Nephron (organoid): ENCODE measurements around the gene CCSAP.

ENCODE experiments used
- H3K27ac Mint-ChIP-seq, 3 experiments: 2 replicates each; pipeline ENCODE4 v1.8.0; 2020; ENCODE audit warnings: mixed read lengths in 3 of 3, mild to moderate bottlenecking in 2 of 3, moderate library complexity in 1 of 3
- H3K27me3 Mint-ChIP-seq: 2 replicates; pipeline ENCODE4 v1.8.0; 2021; ENCODE audit warnings: low read depth, mild to moderate bottlenecking, moderate library complexity, mixed read lengths
- H3K36me3 Mint-ChIP-seq: 2 replicates; pipeline ENCODE4 v1.8.0; 2020; ENCODE audit warnings: low read depth, mixed read lengths
- H3K4me1 Mint-ChIP-seq: 2 replicates; pipeline ENCODE4 v1.8.0; 2020; ENCODE audit warnings: mixed read lengths
- H3K4me3 Mint-ChIP-seq, 3 experiments: 2 replicates each; pipeline ENCODE4 v1.8.0; 2020; ENCODE audit warnings: mild to moderate bottlenecking in 3 of 3, mixed read lengths in 3 of 3, moderate library complexity in 2 of 3
- H3K9me3 Mint-ChIP-seq: 2 replicates; pipeline ENCODE4 v1.8.0; 2020; ENCODE audit warnings: mixed read lengths
- CTCF ChIP-seq, 3 experiments: fragments of 200-600 bp; sonication (generic); IDR thresholded peaks; one replicate each; pipeline ENCODE4 v1.5.0; 2021; ENCODE audit warnings: antibody characterized with exemption in 3 of 3; ENCODE audit not compliant: unreplicated experiment in 3 of 3

CCSAP gene

DNA sequence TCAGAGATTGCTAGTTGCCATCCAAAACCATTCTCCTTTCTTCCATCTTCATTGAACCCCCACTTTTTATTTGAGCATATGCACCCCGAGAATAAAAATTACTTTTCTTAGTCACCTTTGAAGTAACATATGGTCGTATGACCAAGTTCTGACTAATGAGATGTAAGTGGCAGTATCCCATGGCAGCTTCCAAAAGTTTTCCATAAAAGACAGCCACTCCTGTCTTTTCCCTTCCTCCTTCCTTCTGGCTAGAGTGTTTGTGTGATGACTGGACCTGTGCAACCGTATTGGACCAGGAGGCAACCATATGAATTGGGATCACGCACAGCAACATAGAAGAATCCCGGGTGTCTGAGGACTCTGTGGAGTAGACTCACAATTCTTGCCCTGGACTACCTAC lies 41.1 kb upstream of the CCSAP start:
- Mint-ChIP-seq H3K9me3 (no peaks in the 10 kb centered on the region), H3K4me3 (no peak overlapping the region), H3K27me3 (peaks cover 26% of the 10 kb centered on the region), H3K36me3 (no peaks in the 10 kb centered on the region), H3K27ac (no peak overlapping the region), H3K4me1 (peaks cover 26% of the 10 kb centered on the region)
- no peak for TF ChIP-seq CTCF (IDR thresholded peaks at IDR 0.05; ENCODE audit: unreplicated experiment in 3 of 3)

GRCh38 chr1:229383188-229383587 lies 40.3 kb upstream of the CCSAP start:
- no peaks in the 10 kb centered on the region for H3K36me3 Mint-ChIP-seq
- no peak for TF ChIP-seq CTCF (IDR thresholded peaks at IDR 0.05; ENCODE audit: unreplicated experiment in 3 of 3)
- H3K27ac Mint-ChIP-seq = no peak overlapping the region
- H3K4me3 Mint-ChIP-seq = no peak overlapping the region
- peaks cover 26% of the 10 kb centered on the region for H3K27me3 Mint-ChIP-seq
- no peaks in the 10 kb centered on the region for H3K9me3 Mint-ChIP-seq
- H3K4me1 Mint-ChIP-seq = peaks cover 29% of the 10 kb centered on the region

GRCh38 chr1:229381234-229381633 lies 38.4 kb upstream of the CCSAP start:
- Mint-ChIP-seq H3K9me3 (no peaks in the 10 kb centered on the region), H3K36me3 (no peaks in the 10 kb centered on the region), H3K4me3 (no peak overlapping the region), H3K4me1 (peaks cover 24% of the 10 kb centered on the region), H3K27ac (peak overlapping the region in 1 of 3 experiments; percentile 93), H3K27me3 (peaks cover 27% of the 10 kb centered on the region)
- TF ChIP-seq CTCF (IDR thresholded peaks at IDR 0.05; ENCODE audit: unreplicated experiment in 3 of 3) = no peak

- Mint-ChIP-seq H3K36me3 (no peaks in the 10 kb centered on the region), H3K27me3 (peaks cover 30% of the 10 kb centered on the region), H3K9me3 (no peaks in the 10 kb centered on the region), H3K27ac (no peak overlapping the region), H3K4me1 (peaks cover 20% of the 10 kb centered on the region), H3K4me3 (no peak overlapping the region)
- no peak for TF ChIP-seq CTCF (IDR thresholded peaks at IDR 0.05; ENCODE audit: unreplicated experiment in 3 of 3)
Observed at GRCh38 chr1:229380536-229381160, 37.8 kb upstream of the CCSAP start.

DNA sequence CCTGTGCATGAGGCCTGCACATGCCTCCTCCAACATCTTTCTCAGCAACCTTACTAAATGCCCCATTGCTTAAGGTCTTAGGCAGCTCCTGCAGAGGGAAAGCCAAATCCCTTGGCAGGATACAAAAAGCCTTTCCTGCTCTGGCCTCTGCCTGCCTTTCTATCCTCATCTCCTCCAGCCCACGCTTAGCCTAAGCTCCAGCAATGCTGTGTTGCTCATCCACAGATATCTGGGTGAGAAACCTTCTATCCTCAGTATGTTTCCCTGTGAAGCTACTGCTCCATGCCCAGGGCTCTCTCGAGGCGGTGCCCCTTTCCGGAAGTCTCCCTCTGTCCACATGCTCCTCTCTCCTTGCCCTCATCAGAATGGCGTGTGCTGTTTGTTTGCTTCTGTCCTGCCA lies 37.0 kb upstream of the CCSAP start:
- Mint-ChIP-seq H3K4me1 (peaks cover 19% of the 10 kb centered on the region), H3K27ac (no peak overlapping the region), H3K9me3 (no peaks in the 10 kb centered on the region), H3K36me3 (no peaks in the 10 kb centered on the region), H3K27me3 (peaks cover 30% of the 10 kb centered on the region), H3K4me3 (no peak overlapping the region)
- no peak for TF ChIP-seq CTCF (IDR thresholded peaks at IDR 0.05; ENCODE audit: unreplicated experiment in 3 of 3)
